NOMO-1 (cell line): ENCODE data around the gene IKZF3.
"Not testable (repeated sequence)": the region's sequence is repeated elsewhere in the genome, so short reads cannot be mapped to it uniquely, and the experiment has no call there.

Experiments used
- DNase-seq, 2 experiments: peaks; one replicate each; lab custom pipeline; 2025; ENCODE audit not compliant: unreplicated experiment in 2 of 2; lab: John Stamatoyannopoulos, UW

Gene IKZF3

DNA sequence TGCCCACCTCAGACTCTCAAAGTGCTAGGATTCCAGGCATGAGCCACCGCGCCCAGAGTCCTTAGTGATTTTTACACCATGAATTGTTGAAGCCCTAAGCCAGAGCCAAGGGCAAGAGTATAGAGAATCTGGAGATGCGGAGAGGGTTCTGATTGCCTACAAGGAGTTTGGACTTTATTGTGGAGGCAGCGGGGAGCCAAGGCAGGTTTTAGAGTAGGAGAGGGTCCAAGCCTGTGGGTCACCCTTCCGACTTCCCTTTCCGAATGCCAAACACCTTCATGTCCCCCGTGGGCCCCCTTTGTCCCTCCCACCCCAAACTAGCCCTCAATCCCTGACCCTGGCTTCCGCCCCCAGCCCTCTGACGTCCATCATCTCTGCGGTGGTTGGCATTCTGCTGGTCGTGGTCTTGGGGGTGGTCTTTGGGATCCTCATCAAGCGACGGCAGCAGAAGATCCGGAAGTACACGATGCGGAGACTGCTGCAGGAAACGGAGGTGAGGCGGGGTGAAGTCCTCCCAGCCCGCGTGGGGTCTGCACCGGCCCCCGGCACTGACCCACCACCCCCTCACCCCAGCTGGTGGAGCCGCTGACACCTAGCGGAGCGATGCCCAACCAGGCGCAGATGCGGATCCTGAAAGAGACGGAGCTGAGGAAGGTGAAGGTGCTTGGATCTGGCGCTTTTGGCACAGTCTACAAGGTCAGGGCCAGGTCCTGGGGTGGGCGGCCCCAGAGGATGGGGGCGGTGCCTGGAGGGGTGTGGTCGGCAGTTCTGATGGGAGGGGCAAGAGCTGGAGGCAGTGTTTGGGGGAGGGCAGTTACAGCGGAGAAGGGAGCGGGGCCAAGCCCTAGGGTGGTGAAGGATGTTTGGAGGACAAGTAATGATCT is 140.9 kb downstream of the IKZF3 start:
- no peak for DNase-seq

GRCh38 chr17:39722104-39722503 is 142.0 kb downstream of the IKZF3 start:
- no peak for DNase-seq

DNA sequence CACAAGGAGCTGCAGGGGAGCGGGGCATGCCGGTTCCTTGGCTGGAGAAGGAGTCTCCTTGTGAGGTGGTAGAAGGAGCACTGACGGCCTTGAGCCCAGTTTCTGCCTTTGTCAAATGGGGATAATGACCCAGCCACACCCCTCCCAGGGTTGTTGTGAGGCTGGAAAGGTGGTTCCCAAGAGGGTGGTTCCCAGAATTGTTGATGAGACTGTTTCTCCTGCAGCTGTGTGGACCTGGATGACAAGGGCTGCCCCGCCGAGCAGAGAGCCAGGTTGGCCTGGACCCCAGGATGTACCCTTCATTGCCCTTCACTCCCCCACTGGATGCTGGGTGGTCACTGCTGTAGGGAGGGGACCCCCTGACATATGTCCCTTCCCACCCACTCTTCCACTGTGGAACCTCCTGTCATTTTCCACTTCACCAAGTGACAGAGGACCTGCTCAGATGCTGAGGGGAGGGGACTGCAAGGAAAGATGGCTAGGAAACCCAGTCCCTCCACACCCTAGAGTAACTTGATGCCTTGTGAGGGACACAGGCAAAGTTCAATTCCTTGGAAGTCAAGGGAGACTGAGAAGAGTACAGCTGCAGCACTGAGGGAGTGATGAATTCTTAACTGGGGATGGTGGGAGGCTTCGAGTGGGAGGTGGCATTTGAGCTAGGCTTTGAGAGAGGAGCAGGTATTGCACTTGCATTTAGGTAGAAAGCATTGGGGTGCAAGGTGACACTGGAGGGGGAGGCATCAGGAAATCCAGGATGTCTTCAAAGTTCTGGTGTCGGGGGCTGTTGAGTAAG is 144.4 kb downstream of the IKZF3 start:
- DNase-seq = no peak

GRCh38 chr17:39717660-39718059 is 146.5 kb downstream of the IKZF3 start:
- DNase-seq = no peak

GRCh38 chr17:39716879-39717536 is 147.1 kb downstream of the IKZF3 start:
- DNase-seq = no peak

- no peak for DNase-seq
Observed at GRCh38 chr17:39716073-39716818, 147.9 kb downstream of the IKZF3 start.

- DNase-seq = no peak
Observed at GRCh38 chr17:39715375-39716072, 148.6 kb downstream of the IKZF3 start.

DNA sequence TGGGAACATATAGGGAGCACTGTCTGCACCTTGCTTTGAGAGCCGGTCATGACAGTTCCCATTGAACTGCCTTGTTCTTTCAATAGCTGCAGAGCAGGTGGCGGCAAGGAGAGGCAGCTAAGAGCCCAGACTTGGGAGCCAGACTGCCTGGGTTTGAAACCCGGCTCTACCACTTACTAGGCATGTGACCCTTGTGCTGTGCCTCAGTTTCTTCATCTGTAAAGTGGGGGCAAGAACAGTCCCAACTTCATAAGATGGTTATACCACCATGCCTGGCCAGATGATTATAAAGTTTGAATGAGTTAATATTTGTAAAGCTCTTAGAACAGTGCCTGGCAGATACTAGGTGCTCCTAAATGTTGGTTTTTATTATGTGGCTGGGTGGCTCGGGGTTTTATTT is 149.9 kb downstream of the IKZF3 start:
- no peak for DNase-seq

GRCh38 chr17:39711851-39712250 is 152.3 kb downstream of the IKZF3 start:
- DNase-seq = no peak

DNA sequence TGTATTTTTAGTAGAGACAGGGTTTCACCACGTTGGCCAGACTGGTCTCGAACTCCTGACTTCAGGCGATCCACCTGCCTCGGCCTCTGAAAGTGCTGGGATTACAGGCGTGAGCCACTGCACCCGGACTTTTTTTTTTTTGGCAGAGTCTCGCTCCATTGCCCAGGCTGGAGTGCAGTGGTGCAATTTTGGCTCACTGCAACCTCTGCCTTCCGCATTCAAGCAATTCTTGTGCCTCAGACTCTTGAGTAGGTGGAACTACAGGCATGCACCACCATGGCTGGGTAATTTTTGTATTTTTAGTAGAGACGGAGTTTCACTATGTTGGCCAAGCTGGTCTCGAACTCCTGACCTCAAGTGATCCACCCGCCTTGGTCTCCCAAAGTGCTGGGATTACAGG is 153.0 kb downstream of the IKZF3 start:
- DNase-seq = not testable (repeated sequence)

DNA sequence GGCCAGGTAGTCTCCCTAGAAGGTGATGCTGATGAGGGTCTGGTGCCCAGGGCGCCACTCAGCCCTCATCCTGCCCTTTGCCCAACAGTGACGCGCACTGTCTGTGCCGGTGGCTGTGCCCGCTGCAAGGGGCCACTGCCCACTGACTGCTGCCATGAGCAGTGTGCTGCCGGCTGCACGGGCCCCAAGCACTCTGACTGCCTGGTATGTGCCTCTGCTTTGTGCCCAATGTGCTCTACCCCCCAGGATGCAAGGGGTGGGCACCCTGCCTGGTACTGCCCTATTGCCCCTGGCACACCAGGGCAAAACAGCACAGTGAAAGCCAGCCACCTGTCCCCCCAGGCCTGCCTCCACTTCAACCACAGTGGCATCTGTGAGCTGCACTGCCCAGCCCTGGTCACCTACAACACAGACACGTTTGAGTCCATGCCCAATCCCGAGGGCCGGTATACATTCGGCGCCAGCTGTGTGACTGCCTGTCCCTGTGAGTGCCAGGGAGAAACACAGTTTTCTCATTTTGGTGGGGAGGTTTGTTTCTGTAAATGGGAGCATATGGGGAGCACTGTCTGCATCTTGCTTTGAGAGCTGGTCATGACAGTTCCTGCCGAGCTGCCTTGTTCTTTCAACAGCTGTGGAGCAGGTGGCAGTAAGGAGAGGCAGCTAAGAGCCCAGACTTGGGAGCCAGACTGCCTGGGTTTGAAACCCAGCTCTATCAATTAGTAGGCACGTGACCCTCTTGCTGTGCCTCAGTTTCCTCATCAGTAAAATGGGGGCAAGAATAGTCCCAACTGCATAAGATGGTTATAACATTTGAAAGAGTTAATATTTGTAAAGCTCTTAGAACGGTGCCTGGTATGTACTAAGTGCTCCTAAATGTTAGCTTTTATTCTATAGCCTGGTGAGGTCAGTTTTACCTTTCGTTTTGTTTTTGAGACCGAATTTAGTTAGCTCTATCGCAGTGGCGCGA is 153.8 kb downstream of the IKZF3 start:
- DNase-seq = no peak

- DNase-seq = no peak
Observed at GRCh38 chr17:39709319-39709997, 154.7 kb downstream of the IKZF3 start.
